Immature natural killer cell (primary cell): ENCODE data around the gene GLP1R. TPM values are rescaled to one million over a fixed set of nuclear protein-coding genes. Genes with fewer than 3 reads are reported as not detected.
A peak's percentile ranks its signal among the peaks of the same experiment; 100 is the strongest.

Experiments
- DNase-seq, 3 donors: peaks; one replicate each; pipeline ENCODE4 v3.0.0; 2022; ENCODE audit warnings: mixed read lengths in 1 of 3
- H3K27ac Mint-ChIP-seq, 6 donors: one replicate each; pipeline ENCODE4 v1.8.0; 2020; ENCODE audit warnings: mixed read lengths in 6 of 6, mild to moderate bottlenecking in 5 of 6, inconsistent platforms in 4 of 6, moderate library complexity in 3 of 6
- H3K27me3 Mint-ChIP-seq, 3 donors: one replicate each; pipeline ENCODE4 v1.8.0; 2020 to 2021; ENCODE audit warnings: low read depth in 3 of 3, mild to moderate bottlenecking in 3 of 3, mixed read lengths in 3 of 3, moderate library complexity in 3 of 3, inconsistent platforms in 1 of 3
- H3K36me3 Mint-ChIP-seq, 3 donors: one replicate each; pipeline ENCODE4 v1.8.0; 2020; ENCODE audit warnings: mixed read lengths in 3 of 3, inconsistent platforms in 2 of 3, mild to moderate bottlenecking in 2 of 3
- H3K4me1 Mint-ChIP-seq, 2 donors: one replicate each; pipeline ENCODE4 v1.8.0; 2020; ENCODE audit warnings: inconsistent platforms in 2 of 2, mild to moderate bottlenecking in 2 of 2, mixed read lengths in 2 of 2, moderate library complexity in 1 of 2
- H3K4me3 Mint-ChIP-seq, 5 donors: one replicate each; pipeline ENCODE4 v1.8.0; 2020; ENCODE audit warnings: mild to moderate bottlenecking in 5 of 5, mixed read lengths in 5 of 5, inconsistent platforms in 3 of 5, moderate library complexity in 3 of 5
- H3K9me3 Mint-ChIP-seq, 6 donors: one replicate each; pipeline ENCODE4 v1.8.0; 2020; ENCODE audit warnings: mild to moderate bottlenecking in 6 of 6, mixed read lengths in 6 of 6, inconsistent platforms in 4 of 6, moderate library complexity in 3 of 6
- polyA plus RNA-seq, 3 donors: library from polyadenylated mRNA; unstranded; fragments of 300-500 nt; fragmentation: Illumina TruSeq; gene quantifications; one replicate each; pipeline ENCODE4 v1.2.3, GENCODE V29; 2021

The GLP1R gene
- polyA plus RNA-seq, 3 donors from 2014 or later: 0.87 TPM; not detected in 2

- Mint-ChIP-seq H3K9me3 (peaks cover 0 to 2% (median 0%) of the 10 kb centered on the region in 6 donors), H3K36me3 (no peaks in the 10 kb centered on the region), H3K27me3 (peaks cover 0 to 2% (median 0%) of the 10 kb centered on the region in 3 donors), H3K27ac (no peak overlapping the region), H3K4me3 (no peak overlapping the region), H3K4me1 (no peaks in the 10 kb centered on the region)
- no peak for DNase-seq
Measured at GRCh38 chr6:39077882-39078594, 29.5 kb downstream of the GLP1R start.

DNA sequence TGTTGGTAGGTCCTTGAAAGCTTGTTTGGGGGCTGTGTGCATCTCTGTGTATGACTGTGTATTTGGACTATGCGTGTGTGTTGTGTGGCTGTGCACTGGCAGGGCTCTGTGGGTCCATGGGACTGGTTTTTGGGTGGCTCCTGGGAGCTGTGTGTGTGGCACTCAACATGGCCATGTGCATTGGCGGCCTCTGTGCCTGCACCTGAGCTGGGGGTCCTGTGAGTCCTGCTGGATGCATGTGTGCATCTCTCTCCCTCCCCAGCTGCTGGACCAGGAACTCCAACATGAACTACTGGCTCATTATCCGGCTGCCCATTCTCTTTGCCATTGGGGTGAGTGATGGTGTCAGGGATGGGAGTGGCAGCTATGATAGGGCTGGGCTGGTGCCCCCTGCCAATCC, 30.1 kb downstream of the GLP1R start:
- Mint-ChIP-seq H3K27me3 (peaks cover 0 to 2% (median under 1%) of the 10 kb centered on the region in 3 donors), H3K4me3 (no peak overlapping the region)
- no peak for DNase-seq

DNA sequence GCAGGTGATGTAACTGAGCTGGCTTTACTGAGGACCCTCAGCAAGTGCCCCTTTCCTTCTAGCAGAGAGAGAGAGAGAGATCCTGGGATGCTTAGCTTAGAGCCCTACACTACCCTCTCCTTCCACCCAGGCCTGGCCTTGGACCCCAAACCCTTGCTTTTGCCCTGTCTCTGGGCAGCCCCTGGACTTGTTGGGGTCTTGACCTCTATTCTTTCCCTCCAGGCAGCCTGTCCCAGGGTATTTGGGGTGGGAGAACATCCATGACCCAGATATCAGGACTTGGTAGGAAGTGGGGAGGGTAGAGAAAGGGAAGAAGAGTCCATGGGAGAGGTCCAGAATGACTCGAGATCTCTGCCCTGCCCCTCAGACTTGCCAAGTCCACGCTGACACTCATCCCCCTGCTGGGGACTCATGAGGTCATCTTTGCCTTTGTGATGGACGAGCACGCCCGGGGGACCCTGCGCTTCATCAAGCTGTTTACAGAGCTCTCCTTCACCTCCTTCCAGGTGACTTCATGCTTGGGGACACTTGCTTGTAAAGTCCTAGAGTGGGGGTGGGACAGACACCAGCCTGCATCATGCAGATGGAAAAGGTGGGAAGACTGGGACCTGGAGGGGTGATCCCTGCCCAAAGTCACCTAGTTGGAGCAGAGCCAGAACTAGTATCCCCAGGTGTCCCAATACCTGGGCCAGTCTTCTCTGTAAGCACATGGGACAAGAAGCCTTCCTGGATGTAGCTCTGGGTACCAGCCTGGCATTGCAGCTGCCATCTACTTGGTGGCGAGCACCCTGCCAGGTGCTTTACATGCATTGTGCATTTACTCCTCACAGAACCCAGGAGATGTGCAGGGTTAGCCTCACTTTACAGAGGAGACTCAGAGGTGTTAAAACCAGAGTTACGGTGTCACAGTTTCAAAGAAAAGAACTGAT, 30.9 kb downstream of the GLP1R start:
- H3K4me1 Mint-ChIP-seq: no peaks in the 10 kb centered on the region
- H3K27me3 Mint-ChIP-seq: peaks cover 0 to 2% (median 2%) of the 10 kb centered on the region in 3 donors
- H3K4me3 Mint-ChIP-seq: no peak overlapping the region
- peaks cover 0 to 2% (median 0%) of the 10 kb centered on the region in 6 donors for H3K9me3 Mint-ChIP-seq
- no peaks in the 10 kb centered on the region for H3K36me3 Mint-ChIP-seq
- H3K27ac Mint-ChIP-seq: no peak overlapping the region
- DNase-seq: no peak

More for the DNA sequence above, 30.1 kb downstream of the GLP1R start:
- H3K36me3 Mint-ChIP-seq: no peaks in the 10 kb centered on the region
- peaks cover 0 to 2% (median 0%) of the 10 kb centered on the region in 6 donors for H3K9me3 Mint-ChIP-seq
- no peaks in the 10 kb centered on the region for H3K4me1 Mint-ChIP-seq
- peak overlapping the region in 1 of 6 donors; percentile 12 for H3K27ac Mint-ChIP-seq

- peaks cover 0 to 2% (median 2%) of the 10 kb centered on the region in 3 donors for H3K27me3 Mint-ChIP-seq
- peaks cover 0 to 2% (median 0%) of the 10 kb centered on the region in 6 donors for H3K9me3 Mint-ChIP-seq
- no peak for DNase-seq
Measured at GRCh38 chr6:39080246-39080875, 31.8 kb downstream of the GLP1R start.

DNA sequence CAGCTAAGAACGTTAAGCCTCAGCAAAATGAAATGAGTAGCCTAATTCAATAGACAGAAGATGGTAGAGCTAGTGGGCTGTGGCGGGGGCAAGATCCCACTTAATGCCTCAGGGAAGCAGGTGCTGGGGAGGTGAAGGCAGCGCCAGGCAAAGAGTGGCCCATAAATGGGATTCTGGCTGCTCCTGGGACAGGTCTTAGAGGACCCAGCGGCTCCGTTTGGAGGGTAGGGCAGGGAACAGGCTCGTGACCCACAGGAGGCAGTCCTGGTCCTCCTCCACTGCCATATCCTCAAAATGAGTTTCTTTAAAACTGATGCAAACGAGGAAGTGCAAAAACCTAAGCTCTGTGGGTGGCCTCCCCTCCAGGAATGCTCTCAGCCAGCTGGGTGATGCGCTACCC, 33.7 kb downstream of the GLP1R start:
- Mint-ChIP-seq H3K4me1 (peaks cover 9 to 12% of the 10 kb centered on the region in 2 donors), H3K4me3 (no peak overlapping the region), H3K36me3 (peaks cover 0 to 6% (median 0%) of the 10 kb centered on the region in 3 donors), H3K27me3 (peaks cover 0 to 2% (median 2%) of the 10 kb centered on the region in 3 donors), H3K27ac (no peak overlapping the region), H3K9me3 (peaks cover 0 to 2% (median 0%) of the 10 kb centered on the region in 6 donors)
- DNase-seq: no peak

More at GRCh38 chr6:39080246-39080875, 31.8 kb downstream of the GLP1R start:
- Mint-ChIP-seq H3K4me3 (no peak overlapping the region), H3K36me3 (no peaks in the 10 kb centered on the region), H3K27ac (no peak overlapping the region), H3K4me1 (no peaks in the 10 kb centered on the region)

- H3K27ac Mint-ChIP-seq: peak overlapping the region in 1 of 6 donors; percentile 46
- peaks cover 0 to 6% (median 0%) of the 10 kb centered on the region in 3 donors for H3K36me3 Mint-ChIP-seq
- no peaks in the 10 kb centered on the region for H3K9me3 Mint-ChIP-seq
- H3K27me3 Mint-ChIP-seq: peaks cover 1 to 6% (median 1%) of the 10 kb centered on the region in 3 donors
- no peak overlapping the region for H3K4me3 Mint-ChIP-seq
- no peak for DNase-seq
- peaks cover 9 to 12% of the 10 kb centered on the region in 2 donors for H3K4me1 Mint-ChIP-seq
Measured at GRCh38 chr6:39083231-39083634, 34.7 kb downstream of the GLP1R start.

DNA sequence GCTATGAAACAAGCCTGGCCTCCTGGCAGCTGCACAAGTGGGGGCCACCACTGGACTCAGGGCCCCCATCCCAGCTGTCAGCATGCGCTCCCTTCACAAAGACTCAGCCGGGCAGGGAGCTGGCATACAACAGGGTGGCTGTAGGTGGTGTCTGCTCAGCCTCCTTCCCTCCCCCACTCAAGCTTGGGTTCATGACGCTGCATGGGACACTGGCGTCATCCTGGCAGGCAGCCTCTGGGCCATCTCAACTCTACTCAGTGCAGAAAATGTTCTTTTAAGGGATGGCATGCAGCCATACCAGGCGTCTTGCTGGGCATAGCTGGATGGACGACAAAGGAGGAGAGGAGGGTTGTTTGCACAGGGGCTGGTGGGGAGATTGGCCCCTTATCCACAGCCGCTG, 35.9 kb downstream of the GLP1R start:
- peaks cover 5 to 13% (median 5%) of the 10 kb centered on the region in 3 donors for H3K27me3 Mint-ChIP-seq
- H3K4me1 Mint-ChIP-seq: peaks cover 9 to 12% of the 10 kb centered on the region in 2 donors
- no peak overlapping the region for H3K27ac Mint-ChIP-seq
- H3K9me3 Mint-ChIP-seq: no peaks in the 10 kb centered on the region
- DNase-seq: no peak
- H3K36me3 Mint-ChIP-seq: peaks cover 0 to 6% (median 0%) of the 10 kb centered on the region in 3 donors
- no peak overlapping the region for H3K4me3 Mint-ChIP-seq

- Mint-ChIP-seq H3K27ac (no peak overlapping the region), H3K36me3 (peaks cover 0 to 6% (median 0%) of the 10 kb centered on the region in 3 donors), H3K27me3 (peaks cover 5 to 15% (median 5%) of the 10 kb centered on the region in 3 donors), H3K9me3 (no peaks in the 10 kb centered on the region), H3K4me3 (no peak overlapping the region), H3K4me1 (peaks cover 9 to 13% of the 10 kb centered on the region in 2 donors)
- no peak for DNase-seq
Measured at GRCh38 chr6:39085129-39085797, 36.7 kb downstream of the GLP1R start.

GRCh38 chr6:39086294-39086693, 37.7 kb downstream of the GLP1R start:
- Mint-ChIP-seq H3K4me3 (no peak overlapping the region), H3K27me3 (peaks cover 5 to 16% (median 8%) of the 10 kb centered on the region in 3 donors), H3K9me3 (no peaks in the 10 kb centered on the region), H3K4me1 (peaks cover 9 to 14% of the 10 kb centered on the region in 2 donors), H3K27ac (peak overlapping the region in 1 of 6 donors; percentile 49), H3K36me3 (peaks cover 0 to 6% (median 0%) of the 10 kb centered on the region in 3 donors)
- DNase-seq: peak; percentile 11 to 24 (median 22)

DNA sequence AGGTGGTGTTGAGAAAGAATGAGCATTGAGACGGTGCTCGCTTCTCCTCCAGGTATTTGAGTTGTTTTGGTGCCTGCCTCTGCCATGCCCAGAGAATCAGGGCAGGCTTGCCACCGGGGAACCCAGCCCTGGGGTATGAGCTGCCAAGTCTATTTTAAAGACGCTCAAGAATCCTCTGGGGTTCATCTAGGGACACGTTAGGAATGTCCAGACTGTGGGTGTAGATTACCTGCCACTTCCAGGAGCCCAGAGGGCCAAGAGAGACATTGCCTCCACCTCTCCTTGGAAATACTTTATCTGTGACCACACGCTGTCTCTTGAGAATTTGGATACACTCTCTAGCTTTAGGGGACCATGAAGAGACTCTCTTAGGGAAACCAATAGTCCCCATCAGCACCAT, 38.1 kb downstream of the GLP1R start:
- peaks cover 9 to 14% of the 10 kb centered on the region in 2 donors for H3K4me1 Mint-ChIP-seq
- no peak for DNase-seq
- no peak overlapping the region for H3K4me3 Mint-ChIP-seq
- H3K36me3 Mint-ChIP-seq: peaks cover 0 to 7% (median 2%) of the 10 kb centered on the region in 3 donors
- peak overlapping the region in 1 of 6 donors; percentile 49 for H3K27ac Mint-ChIP-seq
- H3K27me3 Mint-ChIP-seq: peaks cover 5 to 16% (median 11%) of the 10 kb centered on the region in 3 donors
- H3K9me3 Mint-ChIP-seq: no peaks in the 10 kb centered on the region

DNA sequence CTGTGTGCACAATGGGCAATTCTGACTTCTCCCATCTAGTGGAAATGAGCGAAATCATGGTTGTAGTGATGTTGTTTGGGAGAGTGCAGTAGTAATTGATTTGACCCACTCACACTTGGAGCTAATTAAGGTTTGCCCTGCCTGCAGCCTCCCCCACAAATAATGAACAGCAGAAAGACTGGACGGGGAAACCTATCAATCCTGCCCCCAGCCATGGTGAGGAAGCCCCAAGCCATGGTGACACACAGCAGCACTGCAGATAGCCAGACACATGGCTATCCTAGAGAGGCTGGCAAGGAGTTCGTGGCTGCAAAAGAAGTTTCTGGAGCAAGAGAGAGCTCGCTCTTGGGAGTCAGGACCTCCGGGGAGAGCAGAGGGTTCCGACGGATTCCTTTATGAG, 38.6 kb downstream of the GLP1R start:
- H3K27me3 Mint-ChIP-seq: peaks cover 5 to 16% (median 14%) of the 10 kb centered on the region in 3 donors
- H3K4me1 Mint-ChIP-seq: peaks cover 9 to 14% of the 10 kb centered on the region in 2 donors
- H3K36me3 Mint-ChIP-seq: peaks cover 0 to 9% (median 7%) of the 10 kb centered on the region in 3 donors
- H3K9me3 Mint-ChIP-seq: no peaks in the 10 kb centered on the region
- H3K27ac Mint-ChIP-seq: no peak overlapping the region
- no peak for DNase-seq
- H3K4me3 Mint-ChIP-seq: no peak overlapping the region

DNA sequence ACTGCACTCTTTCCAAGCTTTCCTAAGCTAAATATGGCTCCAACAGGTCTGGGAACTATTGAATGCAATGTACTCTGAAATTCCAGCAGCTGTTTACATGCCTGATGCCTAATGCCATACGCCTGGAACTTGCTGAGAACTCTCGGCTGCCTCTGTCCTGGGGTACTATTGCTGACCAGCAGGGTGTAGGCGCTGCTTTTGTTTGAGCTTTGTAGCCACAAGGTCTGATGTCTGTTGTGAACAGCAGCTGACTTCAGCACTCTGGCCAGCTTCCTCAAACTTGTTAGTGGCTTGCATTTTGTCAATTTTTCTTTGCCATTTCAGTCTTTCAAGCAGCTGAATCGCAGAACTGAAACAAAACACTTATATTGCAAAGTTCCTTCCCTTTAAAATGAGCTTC, 39.8 kb downstream of the GLP1R start:
- Mint-ChIP-seq H3K27ac (no peak overlapping the region), H3K4me1 (peaks cover 9 to 14% of the 10 kb centered on the region in 2 donors), H3K27me3 (peaks cover 5 to 17% (median 14%) of the 10 kb centered on the region in 3 donors), H3K4me3 (no peak overlapping the region), H3K9me3 (no peaks in the 10 kb centered on the region), H3K36me3 (peaks cover 4 to 16% (median 10%) of the 10 kb centered on the region in 3 donors)
- DNase-seq: peak in 1 of 3 donors; percentile 9

DNA sequence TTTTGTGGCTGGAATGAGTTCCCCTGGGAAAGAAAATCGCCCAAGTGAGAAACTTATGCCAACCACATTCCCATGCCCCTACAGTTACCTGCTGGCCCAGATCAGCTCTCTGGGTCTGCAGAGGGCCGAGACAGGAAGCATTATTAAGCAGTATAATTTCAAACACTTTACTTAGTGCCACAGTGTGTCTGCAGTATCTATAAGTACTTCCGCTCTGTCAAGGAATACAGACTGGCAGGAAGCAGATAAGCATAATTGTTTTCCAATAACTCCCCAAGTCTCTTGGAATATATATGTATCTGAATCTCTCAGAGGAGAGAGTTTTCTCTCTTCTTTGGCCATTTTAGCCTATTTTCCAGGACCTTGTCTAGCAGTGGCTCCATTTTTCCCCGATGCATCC, 41.5 kb downstream of the GLP1R start:
- Mint-ChIP-seq H3K4me1 (peaks cover 9 to 14% of the 10 kb centered on the region in 2 donors), H3K4me3 (no peak overlapping the region), H3K9me3 (no peaks in the 10 kb centered on the region), H3K27me3 (peaks cover 5 to 20% (median 14%) of the 10 kb centered on the region in 3 donors), H3K27ac (no peak overlapping the region), H3K36me3 (peaks cover 4 to 16% (median 10%) of the 10 kb centered on the region in 3 donors)
- no peak for DNase-seq
